HCT116 (cell line): Measurements from ENCODE around the gene LAGE3.

ENCODE experiments used
- EGR1 ChIP-seq: IDR thresholded peaks from 2 replicates; pipeline ENCODE4 v1.6.1; 2012; ENCODE audit warnings: low read depth
- EZH2phosphoT487 ChIP-seq: fragments of 200-600 bp; IDR thresholded peaks from 2 replicates; pipeline ENCODE4 v1.6.1; 2018; ENCODE audit warnings: antibody characterized with exemption, borderline replicate concordance
- POLR2A ChIP-seq: IDR thresholded peaks from 2 replicates; pipeline ENCODE4 v1.7.0; 2011; ENCODE audit warnings: borderline replicate concordance; ENCODE audit not compliant: insufficient read depth, insufficient read length; ENCODE audit errors: extremely low read depth
- POLR2AphosphoS5 ChIP-seq: IDR thresholded peaks from 2 replicates; pipeline ENCODE4 v1.6.1; 2011; ENCODE audit warnings: mild to moderate bottlenecking, low read depth, low read length, moderate library complexity
- SIN3A ChIP-seq: IDR thresholded peaks from 2 replicates; pipeline ENCODE4 v1.6.1; 2012; ENCODE audit warnings: low read depth
- SRF ChIP-seq: IDR thresholded peaks from 2 replicates; pipeline ENCODE4 v1.6.1; 2012; ENCODE audit warnings: low read depth
- TCF7L2 ChIP-seq: IDR thresholded peaks from 2 replicates; pipeline ENCODE4 v1.7.0; 2011; ENCODE audit warnings: borderline replicate concordance, inconsistent platforms; ENCODE audit not compliant: insufficient read depth, insufficient read length; ENCODE audit errors: extremely low read depth
- TF ChIP-seq, protein P1 (sequence below), 3 experiments: fragments of 200-600 bp in 1 of 3; sonication (generic) in 1 of 3; IDR thresholded peaks in 2 of 3; conservative IDR thresholded peaks in 1 of 3; 2 replicates each; pipeline ENCODE4 v1.5.1; 2012 to 2017; ENCODE audit warnings: low read depth in 2 of 3, low read length in 2 of 3, antibody characterized with exemption in 1 of 3, borderline replicate concordance in 1 of 3, control low read depth in 1 of 3, mild to moderate bottlenecking in 1 of 3, mixed read lengths in 1 of 3, mixed run types in 1 of 3, moderate library complexity in 1 of 3; ENCODE audit not compliant: insufficient read depth in 1 of 3
- TF ChIP-seq, protein P2 (sequence below): IDR thresholded peaks from 2 replicates; pipeline ENCODE4 v1.6.1; 2012
- TF ChIP-seq, protein P3 (sequence below): IDR thresholded peaks from 2 replicates; pipeline ENCODE4 v1.6.1; 2012; ENCODE audit warnings: low read depth

DNA sequence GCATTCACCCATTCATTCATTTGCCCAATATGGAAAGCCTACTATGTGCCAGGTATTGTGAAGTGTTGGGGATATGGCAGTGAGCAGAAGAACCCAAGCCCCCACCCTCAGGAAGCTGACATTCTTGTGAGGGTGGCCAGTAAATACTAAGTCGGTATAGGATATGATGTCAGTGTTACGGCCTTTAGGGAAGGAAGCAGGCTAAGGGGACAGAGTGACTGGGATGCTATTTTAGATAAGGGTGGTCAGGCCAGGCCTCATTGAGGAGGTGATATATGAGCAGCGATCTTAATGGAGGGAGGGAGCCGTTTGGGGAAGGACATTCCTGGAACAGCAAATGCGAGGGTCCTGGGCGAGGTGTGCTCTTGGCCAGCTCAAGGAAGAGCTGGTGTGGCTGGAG, 48.6 kb downstream of the LAGE3 start:
- TF ChIP-seq TCF7L2, result no peak
- TF ChIP-seq, protein P1, sequence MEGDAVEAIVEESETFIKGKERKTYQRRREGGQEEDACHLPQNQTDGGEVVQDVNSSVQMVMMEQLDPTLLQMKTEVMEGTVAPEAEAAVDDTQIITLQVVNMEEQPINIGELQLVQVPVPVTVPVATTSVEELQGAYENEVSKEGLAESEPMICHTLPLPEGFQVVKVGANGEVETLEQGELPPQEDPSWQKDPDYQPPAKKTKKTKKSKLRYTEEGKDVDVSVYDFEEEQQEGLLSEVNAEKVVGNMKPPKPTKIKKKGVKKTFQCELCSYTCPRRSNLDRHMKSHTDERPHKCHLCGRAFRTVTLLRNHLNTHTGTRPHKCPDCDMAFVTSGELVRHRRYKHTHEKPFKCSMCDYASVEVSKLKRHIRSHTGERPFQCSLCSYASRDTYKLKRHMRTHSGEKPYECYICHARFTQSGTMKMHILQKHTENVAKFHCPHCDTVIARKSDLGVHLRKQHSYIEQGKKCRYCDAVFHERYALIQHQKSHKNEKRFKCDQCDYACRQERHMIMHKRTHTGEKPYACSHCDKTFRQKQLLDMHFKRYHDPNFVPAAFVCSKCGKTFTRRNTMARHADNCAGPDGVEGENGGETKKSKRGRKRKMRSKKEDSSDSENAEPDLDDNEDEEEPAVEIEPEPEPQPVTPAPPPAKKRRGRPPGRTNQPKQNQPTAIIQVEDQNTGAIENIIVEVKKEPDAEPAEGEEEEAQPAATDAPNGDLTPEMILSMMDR (IDR thresholded peaks at IDR 0.05 in 2 of 3, conservative IDR thresholded peaks at IDR 0.05 in 1 of 3; ENCODE audit: borderline replicate concordance in 1 of 3, insufficient read depth in 1 of 3, low read depth in 2 of 3, low read length in 2 of 3), result no peak
- TF ChIP-seq SIN3A, result no peak
- TF ChIP-seq POLR2AphosphoS5, result no peak
- TF ChIP-seq, protein P2, sequence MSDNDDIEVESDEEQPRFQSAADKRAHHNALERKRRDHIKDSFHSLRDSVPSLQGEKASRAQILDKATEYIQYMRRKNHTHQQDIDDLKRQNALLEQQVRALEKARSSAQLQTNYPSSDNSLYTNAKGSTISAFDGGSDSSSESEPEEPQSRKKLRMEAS, result no peak
- no peak for TF ChIP-seq EZH2phosphoT487
- TF ChIP-seq, protein P3, sequence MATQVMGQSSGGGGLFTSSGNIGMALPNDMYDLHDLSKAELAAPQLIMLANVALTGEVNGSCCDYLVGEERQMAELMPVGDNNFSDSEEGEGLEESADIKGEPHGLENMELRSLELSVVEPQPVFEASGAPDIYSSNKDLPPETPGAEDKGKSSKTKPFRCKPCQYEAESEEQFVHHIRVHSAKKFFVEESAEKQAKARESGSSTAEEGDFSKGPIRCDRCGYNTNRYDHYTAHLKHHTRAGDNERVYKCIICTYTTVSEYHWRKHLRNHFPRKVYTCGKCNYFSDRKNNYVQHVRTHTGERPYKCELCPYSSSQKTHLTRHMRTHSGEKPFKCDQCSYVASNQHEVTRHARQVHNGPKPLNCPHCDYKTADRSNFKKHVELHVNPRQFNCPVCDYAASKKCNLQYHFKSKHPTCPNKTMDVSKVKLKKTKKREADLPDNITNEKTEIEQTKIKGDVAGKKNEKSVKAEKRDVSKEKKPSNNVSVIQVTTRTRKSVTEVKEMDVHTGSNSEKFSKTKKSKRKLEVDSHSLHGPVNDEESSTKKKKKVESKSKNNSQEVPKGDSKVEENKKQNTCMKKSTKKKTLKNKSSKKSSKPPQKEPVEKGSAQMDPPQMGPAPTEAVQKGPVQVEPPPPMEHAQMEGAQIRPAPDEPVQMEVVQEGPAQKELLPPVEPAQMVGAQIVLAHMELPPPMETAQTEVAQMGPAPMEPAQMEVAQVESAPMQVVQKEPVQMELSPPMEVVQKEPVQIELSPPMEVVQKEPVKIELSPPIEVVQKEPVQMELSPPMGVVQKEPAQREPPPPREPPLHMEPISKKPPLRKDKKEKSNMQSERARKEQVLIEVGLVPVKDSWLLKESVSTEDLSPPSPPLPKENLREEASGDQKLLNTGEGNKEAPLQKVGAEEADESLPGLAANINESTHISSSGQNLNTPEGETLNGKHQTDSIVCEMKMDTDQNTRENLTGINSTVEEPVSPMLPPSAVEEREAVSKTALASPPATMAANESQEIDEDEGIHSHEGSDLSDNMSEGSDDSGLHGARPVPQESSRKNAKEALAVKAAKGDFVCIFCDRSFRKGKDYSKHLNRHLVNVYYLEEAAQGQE, result no peak
- TF ChIP-seq EGR1, result no peak
- TF ChIP-seq SRF, result no peak
- no peak for TF ChIP-seq POLR2A
